DLD1 (cell line): ENCODE results near the gene PDE6G.

Source experiments
- in situ Hi-C: cut with HindIII; loops from 2 replicates; pipeline ENCODE4 v1.10.0; 2017; ENCODE audit warnings: low sequenced_read_pairs

PDE6G gene

DNA sequence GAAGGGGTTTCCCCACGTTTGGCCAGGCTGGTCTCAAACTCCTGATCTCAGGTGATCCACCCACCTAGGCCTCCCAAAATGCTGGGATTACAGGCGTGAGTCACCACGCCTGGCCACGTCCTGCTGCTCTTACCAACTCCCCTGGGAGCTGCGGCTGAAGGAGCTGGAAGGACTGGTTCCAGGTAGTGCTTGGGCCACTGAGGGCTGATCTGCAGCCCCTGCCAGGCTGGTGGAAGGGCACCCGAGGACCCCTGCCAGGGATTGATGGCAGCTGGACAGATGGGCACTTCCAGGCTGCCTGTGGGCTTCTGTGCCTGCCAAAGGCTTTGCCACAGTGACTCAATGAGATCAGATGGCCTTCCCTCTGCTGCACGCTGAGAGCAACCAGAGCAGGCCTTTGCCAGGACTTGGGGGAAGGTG lies 7.7 kb upstream of the PDE6G start:
- in situ Hi-C loops: no loop called here

DNA sequence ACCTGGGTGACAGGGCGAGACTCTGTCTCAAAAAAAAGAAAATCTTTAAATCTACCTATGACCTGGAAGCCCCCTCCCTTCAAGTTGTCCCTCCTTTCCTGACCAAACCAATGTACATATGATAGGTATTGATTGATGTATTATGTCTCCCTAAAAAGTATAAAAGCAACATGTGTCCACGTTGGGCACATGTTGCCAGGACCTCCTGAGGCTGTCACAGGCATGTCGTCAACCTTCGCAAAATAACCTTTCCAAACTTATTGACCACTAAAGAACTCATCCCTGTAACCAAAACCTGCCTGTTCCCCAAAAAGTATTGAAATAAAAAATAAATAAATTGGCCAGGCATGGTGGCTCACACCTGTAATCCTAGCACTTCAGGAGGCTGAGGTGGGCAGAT lies 5.7 kb upstream of the PDE6G start:
- in situ Hi-C loops: no loop called here

DNA sequence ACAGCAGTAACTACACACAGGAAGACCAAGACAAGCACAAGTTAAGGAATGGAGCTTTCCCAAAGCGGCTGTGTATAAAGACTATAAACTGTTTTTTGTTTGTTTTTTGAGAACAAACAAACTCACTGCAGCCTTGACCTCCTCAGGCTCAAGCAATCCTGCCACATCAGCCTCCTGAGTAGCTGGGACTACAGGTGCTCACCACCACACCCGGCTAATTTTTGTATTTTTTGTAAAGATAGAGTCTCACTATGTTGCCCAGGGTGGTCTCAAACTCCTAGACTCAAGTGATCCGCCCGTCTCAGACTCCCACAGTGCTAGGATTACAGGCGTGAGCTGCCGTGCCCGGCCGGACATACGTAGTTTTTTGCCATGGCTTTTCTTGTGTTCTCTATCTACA lies 4.1 kb upstream of the PDE6G start:
- in situ Hi-C loops: no loop called here

DNA sequence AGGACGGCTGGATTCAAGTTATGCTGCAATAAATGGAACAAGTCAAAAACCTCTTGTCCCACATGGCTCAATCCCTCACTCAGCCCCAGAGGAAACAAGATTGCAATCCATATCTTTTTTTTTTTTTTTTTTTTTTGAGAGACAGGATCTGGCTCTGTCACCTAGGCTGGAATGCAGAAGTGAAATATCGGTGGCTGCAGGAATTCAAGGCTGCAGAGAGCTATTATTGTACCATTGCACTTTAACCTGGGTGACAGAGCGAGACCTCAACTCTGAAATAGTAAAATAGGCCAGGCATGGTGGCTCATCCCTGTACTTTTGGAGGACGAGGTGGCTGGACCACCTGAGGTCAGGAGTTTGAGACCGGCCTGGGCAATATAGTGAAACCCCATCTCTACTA lies 2.7 kb upstream of the PDE6G start:
- in situ Hi-C loops: no loop called here

DNA sequence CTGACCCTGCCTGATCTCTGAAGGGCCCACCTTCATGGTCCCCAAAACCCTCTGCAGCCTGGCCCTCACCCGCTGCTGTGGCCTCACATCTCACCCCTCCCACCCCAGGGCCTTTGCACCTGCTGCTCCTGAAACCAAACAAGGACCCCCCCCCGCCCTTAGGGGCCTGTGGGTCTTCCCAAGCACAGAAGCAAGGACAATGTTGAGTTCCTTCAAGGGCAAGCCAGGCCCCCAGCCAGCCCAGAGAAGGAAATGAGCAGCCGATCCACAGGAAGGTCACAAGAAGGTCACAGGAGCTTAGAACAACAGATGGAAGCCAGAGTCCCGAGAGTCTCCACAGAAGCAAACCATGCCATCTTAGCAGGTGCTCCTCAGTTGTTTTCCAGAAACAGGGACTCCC lies 493 bp upstream of the PDE6G start:
- in situ Hi-C loops: no loop called here

DNA sequence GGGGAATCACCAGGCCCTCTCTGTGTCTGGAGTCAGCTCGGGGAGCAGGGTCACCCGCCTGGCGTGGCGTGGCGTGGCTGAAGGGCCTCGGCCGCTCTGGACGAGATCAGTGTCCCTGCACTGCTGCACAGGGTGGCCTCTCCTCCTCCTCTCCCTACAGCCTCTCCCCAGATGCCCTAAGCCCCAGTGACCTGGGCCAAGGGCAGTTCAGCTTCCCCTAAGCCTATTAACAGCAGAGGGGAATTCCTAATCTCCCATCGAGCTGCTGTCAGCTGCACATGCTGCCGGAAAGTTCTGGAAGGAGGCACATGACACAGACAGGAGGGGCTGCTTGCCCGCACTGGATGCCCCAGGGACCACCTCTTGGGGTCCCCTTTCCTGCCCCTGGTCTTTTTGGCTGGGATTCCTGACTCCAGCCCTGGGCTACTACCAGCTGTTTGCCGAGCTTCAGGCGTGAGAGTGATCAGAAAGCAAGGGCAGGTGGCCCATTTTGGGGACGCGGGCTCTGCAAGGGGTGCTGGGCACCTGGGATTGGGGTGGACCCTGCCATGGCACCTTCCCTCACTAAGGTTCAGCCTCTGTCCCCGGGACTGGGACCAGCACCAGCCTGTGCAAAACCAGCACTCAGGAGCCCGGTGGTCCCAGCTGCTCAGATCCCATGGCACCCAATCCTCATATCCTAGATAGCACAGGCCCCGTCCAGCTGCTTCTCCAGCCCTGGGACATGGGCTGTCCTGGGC lies 794 bp downstream of the PDE6G start:
- in situ Hi-C loops: no loop called here

DNA sequence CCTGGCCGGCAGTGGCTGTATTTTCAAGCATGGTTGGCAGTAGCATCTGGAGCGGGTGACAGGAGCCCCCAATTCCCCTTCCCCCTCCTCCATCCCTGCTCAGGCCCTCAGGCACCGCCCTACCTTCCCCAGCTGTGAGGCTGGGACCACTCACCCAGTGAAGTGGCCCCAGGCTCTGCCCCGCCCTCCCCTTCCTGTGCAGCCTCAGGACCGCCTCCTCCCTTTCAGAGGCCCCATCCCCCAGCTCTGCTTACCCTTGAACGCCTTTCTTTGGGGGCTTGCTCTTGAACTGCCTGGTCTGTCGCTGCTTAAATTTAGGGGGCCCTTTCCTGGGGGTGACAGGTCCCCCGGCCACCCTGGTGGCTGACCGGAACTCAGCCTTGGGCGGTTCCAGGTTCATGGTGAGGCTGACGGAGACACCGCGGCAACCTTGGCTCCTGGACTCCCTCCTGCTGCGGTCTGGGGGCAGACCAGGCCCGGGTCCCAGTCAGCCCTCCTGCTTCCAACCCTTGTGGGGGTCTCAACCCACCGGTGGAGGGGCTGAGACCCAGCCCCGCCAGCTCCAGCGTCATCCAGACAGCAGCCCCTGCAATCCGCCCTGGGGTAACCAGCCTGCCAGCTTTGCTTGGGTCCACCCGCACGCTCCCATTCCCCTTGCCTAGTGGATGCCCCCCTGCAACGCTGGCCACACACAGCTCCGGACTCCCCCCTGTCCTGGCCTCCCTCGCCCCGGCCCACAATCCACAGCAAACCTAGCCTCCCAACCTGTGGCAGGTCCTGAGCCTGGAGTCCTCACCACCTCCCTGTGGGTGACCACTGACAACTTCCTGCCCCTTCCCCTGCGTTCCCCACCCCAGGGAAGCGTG lies 3.2 kb downstream of the PDE6G start:
- in situ Hi-C loops: no loop called here

DNA sequence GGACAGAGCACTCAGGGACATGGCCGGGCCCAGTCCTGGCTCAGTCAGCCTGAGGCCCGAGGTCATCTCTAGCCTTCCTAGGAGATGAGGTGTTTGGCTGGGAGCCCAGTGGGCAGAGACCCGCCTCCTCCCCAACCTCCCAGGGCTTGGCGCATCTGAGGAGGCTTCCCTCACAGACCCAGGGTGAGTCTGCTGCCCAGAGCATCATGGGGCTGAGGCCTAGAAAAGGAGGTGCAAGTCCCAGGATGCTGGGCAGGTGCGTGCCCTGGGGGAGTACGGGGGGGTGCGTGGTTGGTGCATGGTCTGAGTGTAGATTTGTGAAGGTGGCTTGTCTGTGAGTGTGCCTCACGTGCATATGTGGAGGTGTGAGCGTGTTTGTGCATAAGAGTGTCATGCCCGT lies 4.7 kb downstream of the PDE6G start:
- in situ Hi-C loops: no loop called here

DNA sequence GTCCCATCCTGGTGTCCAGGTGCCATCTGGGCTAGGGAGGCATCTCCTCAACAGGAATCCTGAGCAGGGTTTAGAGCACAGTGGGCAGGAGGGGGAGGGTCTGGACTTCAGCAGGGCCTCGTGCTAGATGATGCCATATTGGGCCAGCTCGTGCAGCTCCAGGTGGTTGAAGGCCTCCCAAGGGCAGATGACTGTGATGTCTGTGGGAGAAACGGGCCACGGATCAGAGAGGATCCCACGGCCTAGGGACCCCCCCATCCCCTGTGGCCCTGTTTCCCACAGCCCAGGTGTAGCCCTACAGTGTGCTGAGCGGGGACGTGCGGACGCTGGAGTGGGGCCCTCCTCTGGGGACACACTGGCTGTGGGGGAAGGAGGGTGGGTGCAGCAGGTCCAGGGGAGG lies 5.4 kb downstream of the PDE6G start:
- in situ Hi-C loops: no loop called here

DNA sequence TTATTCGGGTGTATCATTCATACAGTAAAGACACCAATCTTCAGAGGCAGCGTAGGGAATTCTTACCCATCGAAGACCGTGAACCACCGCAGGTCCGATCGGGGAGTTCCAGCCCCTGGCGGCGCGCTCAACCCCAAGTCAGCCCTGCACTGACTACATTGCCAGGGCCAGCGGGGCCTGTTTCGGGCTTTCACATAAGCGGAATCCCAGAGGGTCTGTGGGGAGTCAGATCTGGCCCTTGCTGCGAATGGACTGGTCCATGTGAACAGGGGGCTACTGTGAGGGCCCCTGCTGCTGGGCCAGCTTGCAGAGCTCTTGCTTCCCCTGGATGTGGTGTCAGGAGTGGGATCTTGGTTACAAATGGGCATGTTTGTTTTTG lies 7.6 kb downstream of the PDE6G start:
- in situ Hi-C loops: no loop called here

DNA sequence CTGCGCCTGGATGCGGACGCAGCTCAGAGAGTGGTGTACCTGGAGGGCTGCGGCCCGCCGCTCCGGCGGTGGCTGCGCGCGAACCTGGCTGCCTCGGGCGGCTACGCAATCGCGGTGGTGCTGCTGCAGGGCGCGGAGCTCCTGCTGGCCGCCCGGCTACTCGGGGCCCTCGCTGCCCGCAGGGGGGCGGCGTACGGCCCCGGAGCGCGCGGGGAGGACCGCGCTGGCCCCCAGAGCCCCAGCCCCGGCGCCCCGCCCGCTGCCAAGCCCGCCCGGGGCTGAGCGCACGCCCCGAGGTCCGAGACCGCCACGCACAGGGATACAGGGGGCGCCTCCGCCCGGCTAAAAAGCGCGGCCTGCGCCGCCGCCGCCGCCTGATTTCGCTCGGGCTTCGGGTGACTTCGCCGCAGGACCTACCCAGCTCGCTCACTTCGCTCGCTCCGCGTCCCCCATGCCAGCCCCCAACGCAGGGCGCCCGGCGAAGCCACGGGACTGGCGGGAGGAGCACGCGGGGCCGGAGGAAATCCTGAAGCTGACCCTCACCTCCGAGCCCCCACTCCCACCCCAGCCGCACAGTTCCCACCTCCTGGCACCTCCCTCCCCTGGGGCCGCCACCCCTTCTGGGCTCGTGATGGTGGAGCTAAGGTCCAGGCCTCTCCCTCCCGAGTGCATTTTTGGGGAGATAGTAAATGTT lies 8.2 kb downstream of the PDE6G start:
- in situ Hi-C loops: no loop called here

DNA sequence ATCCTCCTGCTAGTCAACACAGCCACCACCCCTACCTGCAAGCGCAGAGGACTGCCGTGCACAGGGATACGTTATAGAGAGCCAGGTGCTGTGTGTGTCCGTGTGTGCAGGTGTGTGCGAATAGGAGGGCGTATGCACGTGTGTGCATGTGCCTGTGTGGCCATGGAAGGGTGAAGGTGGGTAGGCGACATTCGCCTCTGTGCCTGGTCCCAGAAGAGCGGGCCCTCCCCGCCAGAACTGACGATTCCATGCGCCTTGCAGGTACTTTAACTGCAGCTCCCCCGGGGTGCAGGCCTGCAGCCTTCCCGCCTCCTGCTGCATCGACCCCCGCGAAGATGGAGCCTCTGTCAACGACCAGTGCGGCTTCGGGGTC lies 8.7 kb downstream of the PDE6G start:
- in situ Hi-C loops: no loop called here

DNA sequence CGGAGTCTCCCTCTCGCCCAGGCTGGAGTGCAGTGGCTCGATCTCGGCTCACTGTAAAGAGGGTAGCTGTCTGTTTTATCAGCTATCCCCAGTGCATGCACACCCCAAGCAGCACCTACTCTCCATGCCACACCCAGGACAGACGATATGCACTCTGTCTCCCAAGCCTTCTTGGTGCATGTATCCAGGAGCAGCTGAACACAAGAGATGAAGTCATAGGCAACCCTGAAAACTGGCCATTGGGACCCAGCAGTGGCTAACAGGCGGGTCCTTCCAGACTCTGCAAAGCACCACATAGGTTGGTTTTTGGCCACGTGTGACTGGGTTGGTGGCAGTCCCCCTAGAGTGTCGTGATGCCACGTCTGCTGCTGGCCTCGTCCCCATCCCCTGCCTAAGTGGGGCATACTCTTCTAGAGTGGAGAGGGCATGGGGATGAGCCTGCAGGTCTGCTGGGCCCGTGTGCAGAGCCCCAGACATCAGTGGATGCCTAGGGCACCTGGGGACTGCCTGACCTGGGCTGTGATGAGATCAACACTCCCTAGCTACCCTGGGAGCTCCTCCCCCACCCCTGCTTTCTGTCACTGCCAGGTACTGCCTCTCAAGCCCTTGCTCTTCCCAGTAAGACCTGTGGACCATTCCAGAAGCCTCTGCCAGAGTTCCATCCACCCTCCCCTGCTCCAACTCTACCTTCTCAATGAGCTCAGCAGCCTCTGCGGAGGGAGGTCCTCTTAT lies 9.3 kb downstream of the PDE6G start:
- in situ Hi-C loops: no loop called here

DNA sequence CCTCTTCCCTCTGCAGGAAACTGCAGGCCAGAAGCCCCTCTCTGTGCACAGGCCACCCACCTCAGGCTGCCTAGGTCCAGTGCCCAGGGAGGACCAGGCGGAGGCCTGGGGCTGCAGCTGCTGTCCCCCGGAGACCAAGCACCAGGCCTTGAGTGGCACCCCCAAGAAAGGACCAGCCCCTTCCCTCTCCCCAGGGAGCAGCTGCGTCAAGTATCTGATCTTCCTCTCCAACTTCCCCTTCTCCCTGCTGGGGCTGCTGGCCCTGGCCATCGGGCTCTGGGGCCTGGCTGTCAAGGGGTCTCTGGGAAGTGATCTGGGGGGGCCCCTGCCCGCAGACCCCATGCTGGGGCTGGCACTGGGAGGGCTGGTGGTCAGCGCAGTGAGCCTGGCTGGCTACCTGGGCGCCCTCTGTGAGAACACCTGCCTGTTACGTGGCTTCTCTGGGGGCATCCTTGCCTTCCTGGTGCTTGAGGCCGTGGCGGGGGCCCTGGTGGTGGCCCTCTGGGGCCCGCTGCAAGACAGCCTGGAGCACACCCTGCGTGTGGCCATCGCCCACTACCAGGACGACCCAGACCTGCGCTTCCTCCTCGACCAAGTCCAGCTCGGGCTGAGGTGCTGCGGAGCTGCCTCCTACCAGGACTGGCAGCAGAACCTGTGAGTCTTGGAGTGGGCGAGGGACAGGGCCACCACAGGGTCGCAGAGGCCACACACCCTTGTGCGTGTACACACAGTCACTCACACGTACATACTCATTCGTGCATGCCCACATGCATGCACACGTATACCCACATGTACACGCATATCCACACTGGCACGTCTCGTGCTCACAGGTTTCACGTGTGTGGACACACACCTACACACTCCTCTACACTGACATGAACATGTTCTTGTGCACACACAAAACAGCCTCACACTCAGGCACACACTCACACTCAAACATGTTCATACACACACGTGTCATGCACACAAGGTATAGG lies 11.1 kb downstream of the PDE6G start:
- in situ Hi-C loops: no loop called here

DNA sequence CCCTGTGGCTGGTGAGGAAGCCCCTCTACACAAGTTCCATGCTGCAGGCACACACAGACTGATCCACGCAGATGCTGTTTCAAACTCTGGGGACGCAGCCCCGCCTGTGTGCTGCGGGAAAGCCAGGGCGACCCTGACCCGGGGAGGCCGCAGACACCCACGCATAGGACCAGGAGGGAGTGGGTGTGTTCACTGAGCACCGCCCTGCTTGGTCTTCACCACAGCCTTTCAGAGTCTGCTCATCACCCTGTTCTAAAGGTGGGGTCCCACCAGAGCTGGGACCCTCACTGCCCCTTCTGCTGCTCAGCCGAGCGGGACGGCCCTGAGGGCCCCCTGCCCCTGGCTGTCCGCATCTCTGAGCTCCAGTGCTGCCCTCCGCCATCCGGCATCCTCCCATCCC lies 11.8 kb downstream of the PDE6G start:
- in situ Hi-C loops: no loop called here

DNA sequence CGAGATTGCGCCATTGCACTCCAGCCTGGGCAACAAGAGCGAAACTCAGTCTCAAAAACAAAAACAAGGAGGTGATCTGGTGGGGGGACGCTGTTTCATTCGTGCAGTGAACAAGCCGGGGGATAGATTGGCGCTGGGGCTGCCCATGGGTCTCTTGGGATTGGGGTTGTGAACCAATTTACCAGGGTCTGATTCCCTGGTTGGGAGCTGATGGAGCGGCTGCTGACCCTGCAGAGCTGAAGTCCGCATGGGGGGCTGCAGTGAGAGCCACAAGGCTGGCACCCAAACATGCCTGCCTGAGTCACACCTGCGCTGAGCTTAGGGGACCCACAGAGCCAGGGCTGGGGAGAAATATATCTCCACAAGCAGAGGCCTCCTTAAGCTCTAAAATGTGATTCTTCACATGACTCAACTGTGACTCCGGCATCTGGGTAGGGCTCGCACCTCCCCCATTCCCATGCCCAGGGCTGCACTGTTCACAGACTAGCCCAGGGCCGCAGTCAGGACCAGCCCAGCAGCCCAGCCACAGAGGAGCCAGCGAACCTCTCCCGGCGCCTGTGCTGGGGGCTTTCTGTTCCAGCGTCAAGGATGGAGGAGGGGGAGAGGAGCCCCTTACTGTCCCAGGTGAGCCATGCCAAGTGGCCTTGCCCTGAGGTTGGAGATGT lies 14.4 kb downstream of the PDE6G start:
- in situ Hi-C loops: no loop called here

DNA sequence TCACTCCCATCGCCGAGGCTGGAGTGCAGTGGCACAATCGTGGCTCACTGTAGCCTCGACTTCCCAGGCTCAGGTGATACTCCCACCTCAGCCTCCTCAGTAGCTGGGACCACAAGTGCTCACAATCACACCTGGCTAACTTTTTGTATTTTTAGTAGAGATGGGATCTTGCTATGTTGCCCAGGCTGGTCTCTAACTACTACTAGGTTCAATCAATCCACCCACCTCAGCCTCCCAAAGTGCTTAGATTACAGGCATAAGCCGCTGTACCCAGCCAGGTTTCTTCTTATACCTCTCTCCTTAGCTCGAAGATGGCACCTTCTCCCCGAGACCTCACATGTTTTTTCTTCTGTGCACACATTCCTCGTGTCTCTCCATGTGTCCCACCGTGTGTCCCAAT lies 16.3 kb downstream of the PDE6G start:
- in situ Hi-C loops: no loop called here

DNA sequence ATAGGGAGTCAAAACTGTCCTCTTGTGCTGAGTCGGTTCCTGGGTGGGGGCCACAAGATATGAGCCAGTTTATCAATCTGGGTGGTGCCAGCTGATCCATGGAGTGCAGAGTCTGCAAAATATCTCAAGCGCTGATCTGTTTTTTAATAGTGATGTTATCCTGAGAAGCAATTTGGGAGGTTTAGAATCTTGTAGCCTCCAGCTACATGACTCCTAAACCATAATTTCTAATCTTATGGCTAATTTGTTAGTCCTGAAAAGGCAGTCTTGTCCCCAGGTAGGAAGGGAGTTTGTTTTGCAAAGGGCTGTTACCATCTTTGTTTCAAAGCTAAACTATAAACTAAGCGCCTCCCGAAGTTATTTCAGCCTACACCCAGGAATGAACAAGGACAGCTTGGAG lies 17.7 kb downstream of the PDE6G start:
- in situ Hi-C loops: no loop called here

DNA sequence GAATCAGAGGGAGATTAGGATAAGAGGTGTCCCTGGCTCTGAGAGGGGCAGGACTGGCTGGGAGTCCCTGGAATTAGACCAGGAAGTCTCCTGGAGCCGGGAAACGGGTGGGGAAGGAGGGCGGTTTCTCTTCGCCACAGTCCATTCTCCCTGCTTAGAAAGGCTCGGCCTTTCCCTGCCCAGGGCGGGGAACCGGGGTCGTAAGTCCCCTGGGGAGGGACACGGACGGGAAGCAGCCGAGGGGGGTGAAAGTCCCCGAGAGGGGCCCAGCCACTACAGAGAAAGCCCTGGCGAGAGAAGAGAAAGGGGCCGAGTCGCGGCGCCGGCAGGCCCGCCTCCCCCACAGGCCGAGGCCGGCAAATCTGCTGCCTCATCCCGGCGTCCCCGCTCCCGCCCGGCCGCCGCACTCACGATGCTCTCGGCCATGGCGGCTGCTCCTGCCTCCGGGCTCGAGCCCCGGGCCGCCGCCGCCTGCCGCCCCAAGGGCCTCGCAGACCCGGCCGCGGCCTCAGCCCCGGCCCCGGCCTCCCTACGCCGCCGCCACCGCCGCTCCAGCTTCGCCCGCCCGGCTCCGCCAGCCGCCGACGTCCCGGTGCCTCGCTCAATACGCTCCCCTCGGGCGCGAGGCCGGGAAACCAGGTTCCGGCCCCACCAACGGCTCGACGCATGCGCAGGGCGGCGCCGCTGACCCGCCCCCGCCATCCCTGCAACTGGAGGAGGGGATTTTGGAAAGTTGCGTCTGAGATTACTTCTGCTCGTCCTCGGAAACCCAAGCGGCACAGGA lies 19.6 kb downstream of the PDE6G start, which contains the start of the genes NPLOC4 and TSPAN10:
NPLOC4 (minus strand) TSS at position 608 of the 784 bp plus-strand sequence; CDS start at position 426, 182 bp downstream.
TSPAN10 (plus strand) TSS at position 692 of the 784 bp plus-strand sequence. CDS start 5,217 bp downstream, outside the sequence.
- in situ Hi-C loops: no loop called here
